ENCODE results near the gene STAT4.

The STAT4 gene

DNA sequence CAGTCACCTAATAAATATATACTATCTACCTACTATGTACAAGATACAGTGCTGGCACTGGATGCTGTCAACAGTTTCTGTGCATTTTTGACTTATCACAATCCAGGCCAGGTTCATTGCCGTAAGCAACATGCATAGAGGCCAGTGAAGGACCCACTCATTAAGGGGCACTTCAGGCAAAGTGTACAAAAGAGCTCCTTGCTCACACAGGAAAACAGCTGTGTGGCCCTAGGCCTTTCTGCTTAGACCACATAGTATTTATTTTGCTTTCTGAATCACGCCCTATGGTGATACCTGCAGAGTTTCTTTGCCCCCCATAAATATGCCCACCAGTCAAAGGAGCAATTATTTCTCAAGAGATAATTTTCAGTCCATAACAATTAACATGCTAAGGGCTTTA, 39.6 kb upstream of the STAT4 start:
- Histone ChIP-seq H3K79me2 (ENCODE audit: control insufficient read depth, low read length) (no peaks in the 10 kb centered on the region), H3K9me3 (ENCODE audit: control insufficient read depth, insufficient read depth, low read length) (no peaks in the 10 kb centered on the region), H3K4me2 (ENCODE audit: low read length) (no peak overlapping the region), H3F3A (ENCODE audit: control insufficient read depth, insufficient read depth) (no peaks in the 10 kb centered on the region), H3K4me3 (ENCODE audit: low read length) (no peak overlapping the region), H3K9me2 (replicated peaks; ENCODE audit: control insufficient read depth, low read length) (no peaks in the 10 kb centered on the region), H4K20me1 (ENCODE audit: control insufficient read depth, insufficient read depth, low read depth, low read length) (no peaks in the 10 kb centered on the region), H3K4me1 (ENCODE audit: control insufficient read depth, low read length) (no peaks in the 10 kb centered on the region), H3K27ac (ENCODE audit: low read depth, low read length) (no peak overlapping the region), H3K36me3 (ENCODE audit: control insufficient read depth, low read length) (no peaks in the 10 kb centered on the region), H3K27me3 (ENCODE audit: control insufficient read depth, low read length) (no peaks in the 10 kb centered on the region)
- TF ChIP-seq EZH2phosphoT487 (IDR thresholded peaks at IDR 0.05; ENCODE audit: borderline replicate concordance, low read length) (no peak), CTCF (IDR thresholded peaks at IDR 0.05; ENCODE audit: low read depth, low read length, poor library complexity, severe bottlenecking) (no peak)

GRCh38 chr2:191189112-191189635, 38.4 kb upstream of the STAT4 start:
- H3K9me3 ChIP-seq (ENCODE audit: control insufficient read depth, insufficient read depth, low read length): no peaks in the 10 kb centered on the region
- H3K79me2 ChIP-seq (ENCODE audit: control insufficient read depth, low read length): no peaks in the 10 kb centered on the region
- no peaks in the 10 kb centered on the region for H3K4me1 ChIP-seq (ENCODE audit: control insufficient read depth, low read length)
- no peaks in the 10 kb centered on the region for H3F3A ChIP-seq (ENCODE audit: control insufficient read depth, insufficient read depth)
- H3K4me2 ChIP-seq (ENCODE audit: low read length): no peak overlapping the region
- H3K27me3 ChIP-seq (ENCODE audit: control insufficient read depth, low read length): no peaks in the 10 kb centered on the region
- no peak overlapping the region for H3K4me3 ChIP-seq (ENCODE audit: low read length)
- TF ChIP-seq EZH2phosphoT487 (IDR thresholded peaks at IDR 0.05; ENCODE audit: borderline replicate concordance, low read length) (no peak), CTCF (IDR thresholded peaks at IDR 0.05; ENCODE audit: low read depth, low read length, poor library complexity, severe bottlenecking) (no peak)
- H4K20me1 ChIP-seq (ENCODE audit: control insufficient read depth, insufficient read depth, low read depth, low read length): no peaks in the 10 kb centered on the region
- no peaks in the 10 kb centered on the region for H3K36me3 ChIP-seq (ENCODE audit: control insufficient read depth, low read length)
- H3K9me2 ChIP-seq (replicated peaks; ENCODE audit: control insufficient read depth, low read length): no peaks in the 10 kb centered on the region
- H3K27ac ChIP-seq (ENCODE audit: low read depth, low read length): no peak overlapping the region

DNA sequence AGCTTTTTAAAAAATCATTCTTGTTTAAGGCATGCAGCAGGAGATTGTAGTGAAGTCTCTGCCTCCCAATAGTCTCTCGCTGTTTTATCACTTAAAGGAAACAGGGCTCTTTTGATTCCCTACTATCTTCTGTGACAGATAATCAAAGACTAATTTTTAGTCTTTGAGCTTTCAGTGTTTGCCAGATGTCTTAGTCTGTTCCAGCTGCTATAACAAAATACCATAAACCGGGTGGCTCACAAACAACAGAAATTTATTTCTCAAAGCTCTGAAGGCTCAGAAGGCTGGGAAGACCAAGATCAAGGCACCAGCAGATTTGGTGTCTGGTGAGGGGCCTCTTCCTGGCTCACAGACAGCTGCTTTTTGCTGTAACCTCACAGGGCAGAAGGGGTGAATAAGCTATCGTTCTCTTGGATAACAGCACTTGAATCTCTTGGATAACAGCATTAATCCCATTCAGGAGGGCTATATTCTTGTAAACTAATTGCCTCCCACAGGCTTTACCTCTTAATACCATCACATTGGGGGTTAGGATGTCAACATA, 37.8 kb upstream of the STAT4 start:
- Histone ChIP-seq H3K9me3 (ENCODE audit: control insufficient read depth, insufficient read depth, low read length) (no peaks in the 10 kb centered on the region), H3K36me3 (ENCODE audit: control insufficient read depth, low read length) (no peaks in the 10 kb centered on the region), H3K27me3 (ENCODE audit: control insufficient read depth, low read length) (no peaks in the 10 kb centered on the region), H3F3A (ENCODE audit: control insufficient read depth, insufficient read depth) (no peaks in the 10 kb centered on the region), H3K79me2 (ENCODE audit: control insufficient read depth, low read length) (no peaks in the 10 kb centered on the region), H3K27ac (ENCODE audit: low read depth, low read length) (no peak overlapping the region), H3K4me3 (ENCODE audit: low read length) (no peak overlapping the region), H3K4me1 (ENCODE audit: control insufficient read depth, low read length) (no peaks in the 10 kb centered on the region), H3K4me2 (ENCODE audit: low read length) (no peak overlapping the region), H3K9me2 (replicated peaks; ENCODE audit: control insufficient read depth, low read length) (no peaks in the 10 kb centered on the region), H4K20me1 (ENCODE audit: control insufficient read depth, insufficient read depth, low read depth, low read length) (no peaks in the 10 kb centered on the region)
- TF ChIP-seq EZH2phosphoT487 (IDR thresholded peaks at IDR 0.05; ENCODE audit: borderline replicate concordance, low read length): no peak

DNA sequence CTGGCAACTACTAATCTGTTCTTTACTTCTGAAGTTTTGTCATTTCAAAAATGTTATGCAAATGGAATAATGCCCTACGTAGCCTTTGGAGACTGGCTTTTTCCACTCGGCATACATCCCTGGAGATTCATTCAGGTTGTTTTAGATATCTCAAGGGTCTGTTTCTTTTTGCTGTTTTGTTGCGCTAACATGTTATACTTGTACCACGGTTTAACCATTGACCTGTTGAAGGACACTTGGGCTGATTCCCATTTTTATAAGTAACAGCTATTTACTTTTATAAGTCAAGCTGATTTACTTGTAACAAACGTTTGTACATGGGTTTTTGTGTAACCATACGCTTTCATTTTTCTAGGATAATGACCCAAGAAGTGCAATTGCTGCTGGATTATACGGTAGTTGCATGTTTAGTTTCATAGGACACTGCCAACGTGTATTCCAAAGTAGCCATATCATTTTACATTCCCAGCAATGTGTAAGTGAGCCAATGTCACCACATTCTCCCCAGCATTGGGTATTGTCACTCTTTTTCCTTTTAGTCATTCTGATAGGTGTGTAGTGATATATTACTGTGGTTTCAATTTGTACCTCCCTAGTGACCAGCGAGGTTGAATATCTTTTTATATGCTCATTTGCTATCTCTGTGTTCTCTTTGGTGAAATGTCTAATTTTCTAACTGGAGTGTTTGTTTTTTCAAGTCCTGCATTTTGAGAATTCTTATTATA, 36.5 kb upstream of the STAT4 start:
- Histone ChIP-seq H3K9me2 (replicated peaks; ENCODE audit: control insufficient read depth, low read length) (no peaks in the 10 kb centered on the region), H3K4me3 (ENCODE audit: low read length) (no peak overlapping the region), H3K4me1 (ENCODE audit: control insufficient read depth, low read length) (no peaks in the 10 kb centered on the region), H3K27me3 (ENCODE audit: control insufficient read depth, low read length) (no peaks in the 10 kb centered on the region), H3F3A (ENCODE audit: control insufficient read depth, insufficient read depth) (no peaks in the 10 kb centered on the region), H3K36me3 (ENCODE audit: control insufficient read depth, low read length) (no peaks in the 10 kb centered on the region), H3K4me2 (ENCODE audit: low read length) (no peak overlapping the region), H3K27ac (ENCODE audit: low read depth, low read length) (no peak overlapping the region), H3K9me3 (ENCODE audit: control insufficient read depth, insufficient read depth, low read length) (no peaks in the 10 kb centered on the region), H4K20me1 (ENCODE audit: control insufficient read depth, insufficient read depth, low read depth, low read length) (no peaks in the 10 kb centered on the region), H3K79me2 (ENCODE audit: control insufficient read depth, low read length) (no peaks in the 10 kb centered on the region)
- TF ChIP-seq CTCF (IDR thresholded peaks at IDR 0.05; ENCODE audit: low read depth, low read length, poor library complexity, severe bottlenecking) (no peak), EZH2phosphoT487 (IDR thresholded peaks at IDR 0.05; ENCODE audit: borderline replicate concordance, low read length) (no peak)
